ENCODE results near the gene PI4K2B.

DNA sequence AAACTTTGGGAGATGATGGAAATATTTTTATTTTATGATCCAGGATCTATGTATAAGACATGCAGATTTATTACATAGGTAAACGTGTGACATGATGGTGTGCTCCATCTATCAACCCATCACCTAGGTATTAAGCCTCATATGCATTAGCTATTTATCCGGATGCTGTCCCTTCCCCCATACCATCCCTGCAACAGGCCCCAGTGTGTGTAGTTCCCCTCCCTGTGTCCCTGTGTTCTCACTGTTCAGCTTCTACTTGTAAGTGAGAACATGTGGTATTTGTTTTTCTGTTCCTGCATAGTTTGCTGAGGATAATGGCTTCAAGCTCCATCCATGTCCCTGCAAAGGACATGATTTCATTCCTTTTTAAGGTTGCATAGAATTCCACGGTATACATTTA is 50.6 kb downstream of the PI4K2B start:
- TF ChIP-seq, protein P1, sequence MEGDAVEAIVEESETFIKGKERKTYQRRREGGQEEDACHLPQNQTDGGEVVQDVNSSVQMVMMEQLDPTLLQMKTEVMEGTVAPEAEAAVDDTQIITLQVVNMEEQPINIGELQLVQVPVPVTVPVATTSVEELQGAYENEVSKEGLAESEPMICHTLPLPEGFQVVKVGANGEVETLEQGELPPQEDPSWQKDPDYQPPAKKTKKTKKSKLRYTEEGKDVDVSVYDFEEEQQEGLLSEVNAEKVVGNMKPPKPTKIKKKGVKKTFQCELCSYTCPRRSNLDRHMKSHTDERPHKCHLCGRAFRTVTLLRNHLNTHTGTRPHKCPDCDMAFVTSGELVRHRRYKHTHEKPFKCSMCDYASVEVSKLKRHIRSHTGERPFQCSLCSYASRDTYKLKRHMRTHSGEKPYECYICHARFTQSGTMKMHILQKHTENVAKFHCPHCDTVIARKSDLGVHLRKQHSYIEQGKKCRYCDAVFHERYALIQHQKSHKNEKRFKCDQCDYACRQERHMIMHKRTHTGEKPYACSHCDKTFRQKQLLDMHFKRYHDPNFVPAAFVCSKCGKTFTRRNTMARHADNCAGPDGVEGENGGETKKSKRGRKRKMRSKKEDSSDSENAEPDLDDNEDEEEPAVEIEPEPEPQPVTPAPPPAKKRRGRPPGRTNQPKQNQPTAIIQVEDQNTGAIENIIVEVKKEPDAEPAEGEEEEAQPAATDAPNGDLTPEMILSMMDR (IDR thresholded peaks at IDR 0.05) = no peak
- TF ChIP-seq POLR2A (IDR thresholded peaks at IDR 0.05) = no peak

Measured in transverse colon (tissue), 3 donors.